B cell (primary cell): ENCODE results near the gene ACHE. TPM values are rescaled to one million over a fixed set of nuclear protein-coding genes. Genes with fewer than 3 reads are reported as not detected.
"Not testable (repeated sequence)": the region's sequence is repeated elsewhere in the genome, so short reads cannot be mapped to it uniquely, and the experiment has no call there.

Experiments used
- ATAC-seq: fragments of 200-7000 bp; cut with Tn5 transposase; one replicate; pipeline ENCODE4 v1.10.0; 2021; ENCODE audit warnings: low read depth, mild to moderate bottlenecking, moderate number of reproducible peaks, moderate library complexity
- CTCF ChIA-PET: fragments of 350-600 bp; sonication (Branson Sonifier 250); formaldehyde crosslinking; loops from one replicate; lab custom pipeline; 2021; ENCODE audit warnings: antibody characterized with exemption, inconsistent platforms; lab: Charles Lee
- POLR2A ChIA-PET: fragments of 350-600 bp; sonication (Branson Sonifier 250); formaldehyde crosslinking; loops from one replicate; lab custom pipeline; 2021; ENCODE audit warnings: antibody characterized with exemption; lab: Charles Lee
- DNase-seq: peaks from one replicate; pipeline ENCODE4 v3.0.0; 2013
- H2AFZ ChIP-seq: 2 replicates; pipeline ENCODE4 v1.6.1; 2012; ENCODE audit warnings: mild to moderate bottlenecking, low read depth, low read length; ENCODE audit not compliant: insufficient read depth, poor library complexity, severe bottlenecking
- H3K27ac ChIP-seq, 2 donors: 1 replicate in 1 of 2; 2 replicates in 1 of 2; pipeline ENCODE4 v1.5.1; 2012 to 2013; ENCODE audit warnings: low read length in 2 of 2, mild to moderate bottlenecking in 2 of 2, moderate library complexity in 1 of 2
- H3K27me3 ChIP-seq, 4 experiments: fragments of 200-600 bp in 1 of 4; sonication (generic) in 1 of 4; replicated peaks in 1 of 4; 1 replicate in 2 of 4; 2 replicates in 2 of 4; pipeline versions ENCODE4 v1.6.1 to v1.7.0; 2013 to 2016; ENCODE audit warnings: low read length in 3 of 4, mild to moderate bottlenecking in 2 of 4, mixed read lengths in 1 of 4, moderate library complexity in 1 of 4; ENCODE audit not compliant: insufficient read depth in 4 of 4, control insufficient read depth in 3 of 4; ENCODE audit errors: control extremely low read depth in 1 of 4
- H3K36me3 ChIP-seq, 2 experiments: replicated peaks in 1 of 2; 1 replicate in 1 of 2; 2 replicates in 1 of 2; pipeline versions ENCODE4 v1.6.1 to v1.7.1; 2013; ENCODE audit warnings: low read length in 1 of 2; ENCODE audit not compliant: insufficient read depth in 2 of 2, control insufficient read depth in 1 of 2; ENCODE audit errors: control extremely low read depth in 1 of 2, extremely low read depth in 1 of 2
- H3K4me1 ChIP-seq, 2 donors: fragments of 200-600 bp in 1 of 2; sonication (generic) in 1 of 2; 1 replicate in 1 of 2; 2 replicates in 1 of 2; pipeline versions ENCODE4 v1.5.1 to v1.6.1; 2013 to 2017; ENCODE audit warnings: low read length in 2 of 2; ENCODE audit not compliant: control insufficient read depth in 2 of 2, insufficient read depth in 2 of 2
- H3K4me2 ChIP-seq: replicated peaks from 2 replicates; pipeline ENCODE3; 2012; ENCODE audit warnings: mild to moderate bottlenecking, low read depth, low read length; ENCODE audit not compliant: poor library complexity, severe bottlenecking
- H3K4me3 ChIP-seq, 5 experiments: fragments of 200-600 bp in 1 of 5; sonication (generic) in 1 of 5; 1 replicate in 3 of 5; 2 replicates in 2 of 5; pipeline versions ENCODE4 v1.5.1 to v1.7.0; 2011 to 2016; ENCODE audit warnings: low read length in 4 of 5, mild to moderate bottlenecking in 4 of 5, low read depth in 2 of 5, control low read depth in 1 of 5, moderate library complexity in 1 of 5; ENCODE audit not compliant: insufficient read depth in 1 of 5; ENCODE audit errors: control extremely low read depth in 1 of 5, extremely low read depth in 1 of 5
- H3K79me2 ChIP-seq: fragments of 200-600 bp; sonication (generic); one replicate; pipeline ENCODE4 v1.6.0; 2016; ENCODE audit warnings: low read length; ENCODE audit not compliant: control insufficient read depth, insufficient read depth
- H3K9ac ChIP-seq: fragments of 200-600 bp; sonication (generic); 2 replicates; pipeline ENCODE4 v1.6.1; 2017; ENCODE audit warnings: mild to moderate bottlenecking, low read length, moderate library complexity
- H3K9me3 ChIP-seq, 3 donors: one replicate each; pipeline versions ENCODE4 v1.6.1 to v1.7.1; 2013; ENCODE audit warnings: low read length in 2 of 3; ENCODE audit not compliant: control insufficient read depth in 2 of 3, insufficient read depth in 1 of 3; ENCODE audit errors: control extremely low read depth in 1 of 3
- H4K20me1 ChIP-seq: 2 replicates; pipeline ENCODE4 v1.6.0; 2012; ENCODE audit warnings: mild to moderate bottlenecking, low read length; ENCODE audit not compliant: insufficient read depth, control insufficient read depth, poor library complexity, severe bottlenecking
- H3K27ac Mint-ChIP-seq: one replicate; pipeline ENCODE4 v1.8.0; 2021; ENCODE audit warnings: mixed read lengths
- H3K27me3 Mint-ChIP-seq: one replicate; pipeline ENCODE4 v1.8.0; 2021; ENCODE audit warnings: mixed read lengths
- H3K4me1 Mint-ChIP-seq: one replicate; pipeline ENCODE4 v1.8.0; 2021; ENCODE audit warnings: mixed read lengths
- H3K4me3 Mint-ChIP-seq: one replicate; pipeline ENCODE4 v1.8.0; 2021; ENCODE audit warnings: mixed read lengths
- H3K9me3 Mint-ChIP-seq: one replicate; pipeline ENCODE4 v1.8.0; 2022; ENCODE audit warnings: mixed read lengths; ENCODE audit not compliant: insufficient read depth
- CTCF ChIP-seq: fragments of 200-600 bp; IDR thresholded peaks from one replicate; pipeline ENCODE4 v1.8.0; 2022; ENCODE audit warnings: antibody characterized with exemption, mild to moderate bottlenecking
- EZH2 ChIP-seq: IDR thresholded peaks from 2 replicates; pipeline ENCODE4 v1.6.1; 2012; ENCODE audit warnings: borderline replicate concordance, low read depth, mild to moderate bottlenecking, moderate library complexity, low read length; ENCODE audit not compliant: insufficient read depth, poor library complexity, severe bottlenecking
- WGBS: methylation state at CpG from one replicate; pipeline ENCODE4 v1.1.5; 2013; ENCODE audit warnings: missing lambda C conversion rate; ENCODE audit not compliant: insufficient coverage; 5-methylcytosine and 5-hydroxymethylcytosine counted together
- intact Hi-C: fragments of 100-400 bp; cut with micrococcal nuclease; formaldehyde crosslinking; loops from one replicate; pipeline ENCODE4 v1.10.0; 2022
- polyA plus RNA-seq: library from polyadenylated mRNA; depleted of rRNA; stranded (reverse); fragments of >200 nt; gene quantifications from 2 replicates; pipeline ENCODE4 v1.2.3, GENCODE V29; 2012
- total RNA-seq, 2 donors: library from RNA; stranded (reverse); fragments of 120-200 nt in 1 of 2; gene quantifications; 1 replicate in 1 of 2; 2 replicates in 1 of 2; pipeline versions ENCODE4 v1.2.3 to v1.2.4, GENCODE V29; 2013 to 2022

ACHE gene
- total and polyA plus RNA-seq, 2 donors (not counting 1 experiment from before 2014, with no cell fraction given): 0.13 to 0.15 TPM

DNA sequence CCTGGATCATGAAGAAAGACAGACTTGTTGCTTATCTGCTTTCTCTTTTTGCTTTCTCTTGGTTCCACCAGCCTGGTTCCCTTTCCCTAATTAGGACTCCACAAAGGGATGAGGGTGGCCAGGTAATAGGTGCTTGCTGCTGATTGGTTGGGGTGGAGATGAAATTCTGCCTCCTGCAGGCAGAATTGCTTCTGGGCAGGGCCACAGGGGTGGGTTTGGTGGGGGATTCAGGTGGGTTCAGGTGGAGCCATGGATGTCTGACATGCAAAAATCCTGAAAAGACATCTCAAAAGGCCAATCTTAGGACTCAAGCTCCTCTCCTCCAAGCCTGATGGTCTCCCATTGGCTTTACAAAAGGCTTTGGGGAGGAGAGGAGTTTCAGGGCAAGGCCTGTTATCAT is 25.4 kb upstream of the ACHE start:
- CTCF ChIA-PET: no interaction called here

GRCh38 chr7:100919779-100920437 is 24.2 kb upstream of the ACHE start:
- H3K4me2 ChIP-seq, H3K79me2 ChIP-seq, H3K27ac ChIP-seq, H3K4me1 Mint-ChIP-seq, H3K36me3 ChIP-seq, DNase-seq, H3K4me1 ChIP-seq, intact Hi-C loops, H3K27ac Mint-ChIP-seq, H3K27me3 ChIP-seq, ATAC-seq, H3K4me3 ChIP-seq, H3K4me3 Mint-ChIP-seq, H3K9me3 ChIP-seq, H2AFZ ChIP-seq, H3K9ac ChIP-seq, H3K9me3 Mint-ChIP-seq, POLR2A ChIA-PET, H4K20me1 ChIP-seq: not testable (repeated sequence)
- CTCF ChIA-PET: interaction anchor here (0.6 to 1.1 kb wide), 2 partner anchors 13 to 223 kb away, joined by 3 read pairs; no protein-coding TSS in a partner anchor
- 87% methylated on average over 7 of the region's 9 CpGs for WGBS
- H3K27me3 Mint-ChIP-seq: peaks cover 47% of the 10 kb centered on the region

More for the DNA sequence above, 25.4 kb upstream of the ACHE start:
- H3K4me1 Mint-ChIP-seq: no peaks in the 10 kb centered on the region
- Histone ChIP-seq H3K9ac (no peak overlapping the region), H4K20me1 (no peaks in the 10 kb centered on the region), H3K9me3 (no peaks in the 10 kb centered on the region), H3K27me3 (no peaks in the 10 kb centered on the region), H3K27ac (no peak overlapping the region), H3K36me3 (no peaks in the 10 kb centered on the region), H2AFZ (no peak overlapping the region), H3K4me1 (no peaks in the 10 kb centered on the region), H3K4me2 (no peak overlapping the region), H3K79me2 (no peaks in the 10 kb centered on the region), H3K4me3 (no peak overlapping the region)
- H3K27ac Mint-ChIP-seq: no peak overlapping the region
- no peak overlapping the region for H3K4me3 Mint-ChIP-seq
- POLR2A ChIA-PET: no interaction called here
- H3K27me3 Mint-ChIP-seq: peaks cover 44% of the 10 kb centered on the region
- H3K9me3 Mint-ChIP-seq: no peaks in the 10 kb centered on the region
- ATAC-seq (no peak), DNase-seq (no peak)
- intact Hi-C loops: no loop called here
- no peak for TF ChIP-seq EZH2
- no peak for TF ChIP-seq CTCF

DNA sequence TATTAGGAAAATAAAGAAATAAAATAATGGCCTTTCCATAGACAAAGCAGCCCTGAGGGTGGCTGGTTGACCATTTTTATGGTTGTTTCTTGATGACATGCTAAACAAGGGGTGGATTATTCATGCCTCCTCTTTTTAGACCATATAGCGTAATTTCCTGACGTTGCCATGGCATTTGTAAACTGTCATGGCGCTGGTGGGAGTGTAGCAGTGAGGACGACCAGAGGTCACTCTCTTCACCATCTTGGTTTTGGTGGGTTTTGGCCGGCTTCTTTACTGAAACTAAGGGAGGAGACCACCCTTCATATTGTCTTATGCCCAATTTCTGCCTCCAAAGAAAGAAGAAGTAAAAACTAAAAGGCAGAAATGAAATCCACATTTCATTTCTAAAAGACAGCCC is 23.6 kb upstream of the ACHE start:
- H3K9me3 Mint-ChIP-seq, H3K4me1 ChIP-seq, H3K9me3 ChIP-seq, intact Hi-C loops, H3K27ac Mint-ChIP-seq, H3K4me3 ChIP-seq, H3K79me2 ChIP-seq, H3K36me3 ChIP-seq, H3K9ac ChIP-seq, DNase-seq, ATAC-seq, H4K20me1 ChIP-seq, H3K27ac ChIP-seq, H3K27me3 ChIP-seq, H3K4me2 ChIP-seq, H3K4me3 Mint-ChIP-seq, POLR2A ChIA-PET, H2AFZ ChIP-seq, H3K4me1 Mint-ChIP-seq: not testable (repeated sequence)
- peaks cover 49% of the 10 kb centered on the region for H3K27me3 Mint-ChIP-seq
- CTCF ChIA-PET: interaction anchor here (0.6 to 1.1 kb wide), 2 partner anchors 13 to 16 kb away, joined by 3 read pairs; no protein-coding TSS in a partner anchor
- WGBS: no CpG with 5 or more reads among the region's 5 CpGs
